ENCODE measurements around the gene GUCA1A. TPM values are rescaled to one million over a fixed set of nuclear protein-coding genes. Genes with fewer than 3 reads are reported as not detected.
A peak's percentile ranks its signal among the peaks of the same experiment; 100 is the strongest.
"Not testable (repeated sequence)": the region's sequence is repeated elsewhere in the genome, so short reads cannot be mapped to it uniquely, and the experiment has no call there.

Gene GUCA1A
- total RNA-seq, 1 donor from 2014 or later = 2.2 TPM

- H3K4me3 ChIP-seq (ENCODE audit: low read depth, low read length) = no peak overlapping the region
- TF ChIP-seq CTCF (conservative IDR thresholded peaks at IDR 0.05; ENCODE audit: low read depth, low read length) = no peak
- no peak for DNase-seq (ENCODE audit: low read depth)
Measured at GRCh38 chr6:42163981-42164380, 9.2 kb upstream of the GUCA1A start.

- TF ChIP-seq CTCF (conservative IDR thresholded peaks at IDR 0.05; ENCODE audit: low read depth, low read length) = no peak
- no peak for DNase-seq (ENCODE audit: low read depth)
- H3K4me3 ChIP-seq (ENCODE audit: low read depth, low read length) = no peak overlapping the region
Measured at GRCh38 chr6:42165016-42165415, 8.1 kb upstream of the GUCA1A start.

GRCh38 chr6:42166444-42167141 is 6.6 kb upstream of the GUCA1A start:
- TF ChIP-seq CTCF (conservative IDR thresholded peaks at IDR 0.05; ENCODE audit: low read depth, low read length) = peak; percentile 94
- no peak for DNase-seq (ENCODE audit: low read depth)
- no peak overlapping the region for H3K4me3 ChIP-seq (ENCODE audit: low read depth, low read length)

GRCh38 chr6:42168650-42169049 is 4.5 kb upstream of the GUCA1A start:
- DNase-seq (ENCODE audit: low read depth) = no peak
- peak; percentile 24 for TF ChIP-seq CTCF (conservative IDR thresholded peaks at IDR 0.05; ENCODE audit: low read depth, low read length)
- no peak overlapping the region for H3K4me3 ChIP-seq (ENCODE audit: low read depth, low read length)

GRCh38 chr6:42169780-42170179 is 3.4 kb upstream of the GUCA1A start:
- H3K4me3 ChIP-seq (ENCODE audit: low read depth, low read length) = not testable (repeated sequence)

GRCh38 chr6:42171813-42172581 is 1.2 kb upstream of the GUCA1A start:
- TF ChIP-seq CTCF (conservative IDR thresholded peaks at IDR 0.05; ENCODE audit: low read depth, low read length) = no peak
- DNase-seq (ENCODE audit: low read depth) = no peak
- H3K4me3 ChIP-seq (ENCODE audit: low read depth, low read length) = no peak overlapping the region

More at GRCh38 chr6:42169780-42170179, 3.4 kb upstream of the GUCA1A start:
- not testable (repeated sequence) for DNase-seq (ENCODE audit: low read depth)

- no peak for DNase-seq (ENCODE audit: low read depth)
Measured at GRCh38 chr6:42175860-42176259, 2.7 kb downstream of the GUCA1A start.

More at GRCh38 chr6:42175860-42176259, 2.7 kb downstream of the GUCA1A start:
- TF ChIP-seq CTCF (conservative IDR thresholded peaks at IDR 0.05; ENCODE audit: low read depth, low read length) = peak; percentile 47
- no peak overlapping the region for H3K4me3 ChIP-seq (ENCODE audit: low read depth, low read length)
